GM19468 (cell line): Measurements from ENCODE around the gene PREX1.

Experiments
- ATAC-seq: cut with Tn5 transposase; IDR thresholded peaks from one replicate; pipeline ENCODE4 v1.9.1; 2021; ENCODE audit warnings: mild to moderate bottlenecking, moderate library complexity, moderate number of reproducible peaks; ENCODE audit not compliant: unreplicated experiment; ENCODE audit errors: extremely low read depth

PREX1 gene

GRCh38 chr20:48632825-48633619 is 194.8 kb downstream of the PREX1 start:
- no peak for ATAC-seq

- no peak for ATAC-seq
These were observed 195.6 kb downstream of the PREX1 start for GRCh38 chr20:48632017-48632824.

GRCh38 chr20:48631114-48632016 is 196.4 kb downstream of the PREX1 start:
- ATAC-seq, result no peak

GRCh38 chr20:48630342-48631075 is 197.3 kb downstream of the PREX1 start:
- no peak for ATAC-seq

DNA sequence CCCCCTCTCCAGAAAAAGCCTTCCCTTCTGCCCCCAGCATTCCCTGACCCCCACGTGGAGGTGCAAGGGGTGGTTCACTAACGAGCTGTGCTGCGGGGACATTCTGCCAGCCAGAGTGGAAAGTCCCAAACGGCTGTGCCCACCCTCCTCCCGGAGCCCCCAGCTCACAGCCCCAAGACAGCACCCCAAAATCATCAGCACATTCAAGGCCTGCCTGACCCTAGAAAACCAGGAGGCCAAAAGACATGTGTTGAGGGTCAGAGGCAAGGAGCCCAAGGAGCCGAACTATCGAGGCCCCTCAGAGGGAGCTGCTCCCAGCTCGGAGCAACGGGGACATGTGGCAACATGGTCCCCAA is 197.9 kb downstream of the PREX1 start:
- no peak for ATAC-seq

DNA sequence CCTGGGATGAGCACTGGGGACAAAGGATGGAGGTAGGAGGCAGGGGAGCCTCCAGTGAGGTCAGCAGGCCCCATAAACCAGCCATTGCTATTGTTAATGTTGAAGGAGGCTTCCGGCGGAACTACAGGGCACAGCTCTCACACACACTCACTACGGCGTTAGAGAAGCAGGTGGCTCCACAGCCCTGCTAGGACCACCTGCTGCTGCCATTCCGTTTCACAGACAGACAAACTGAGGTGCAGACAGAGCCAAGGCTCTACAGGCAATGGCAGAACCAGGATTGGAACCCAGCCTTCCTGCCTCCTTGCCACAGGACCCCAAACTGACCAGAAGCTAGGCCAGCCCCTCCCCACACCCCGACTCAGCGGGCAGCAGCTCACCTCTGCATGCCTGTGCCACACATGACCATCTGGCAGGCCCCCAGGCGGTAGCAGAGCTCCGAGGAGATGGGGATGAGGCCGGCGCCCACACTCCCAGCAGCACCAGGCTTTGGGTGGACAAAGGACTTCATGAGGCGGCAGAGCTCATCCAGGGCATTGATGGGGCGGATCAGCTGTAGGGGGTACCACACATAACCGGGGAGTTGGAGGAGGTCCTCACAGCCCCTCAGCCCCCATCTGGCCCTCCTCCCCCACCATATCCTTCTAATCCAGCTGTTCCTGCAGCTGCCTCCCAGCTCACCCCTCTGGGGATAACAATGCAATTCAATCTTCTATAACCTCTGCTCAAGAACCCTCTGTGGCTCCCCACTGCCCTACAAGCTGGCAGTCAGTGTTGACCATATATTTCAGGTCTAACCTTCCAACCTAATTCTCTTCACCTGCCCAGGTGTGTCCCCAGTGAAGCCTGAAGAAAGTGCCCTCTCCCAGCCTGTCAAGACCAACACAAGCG is 198.5 kb downstream of the PREX1 start:
- no peak for ATAC-seq

DNA sequence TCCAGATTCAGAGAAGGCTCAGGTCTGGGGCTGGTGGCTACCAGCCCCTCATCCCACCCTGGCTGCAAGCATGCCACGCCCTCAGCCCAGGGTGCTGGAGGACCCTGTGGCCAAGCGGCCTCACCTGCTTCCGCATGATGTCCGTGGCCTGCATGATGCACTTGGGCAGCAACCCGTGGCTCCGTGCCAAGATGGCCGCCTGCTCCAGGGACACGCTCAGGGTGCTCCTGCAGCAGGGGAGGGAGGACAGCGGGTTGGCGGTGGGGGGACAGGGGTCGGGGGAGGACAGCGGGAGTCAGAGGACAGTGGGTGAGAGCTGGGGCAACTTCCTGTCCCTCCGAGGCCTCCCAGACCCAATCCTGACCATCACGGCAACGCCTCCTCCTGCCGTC is 200.1 kb downstream of the PREX1 start:
- no peak for ATAC-seq

DNA sequence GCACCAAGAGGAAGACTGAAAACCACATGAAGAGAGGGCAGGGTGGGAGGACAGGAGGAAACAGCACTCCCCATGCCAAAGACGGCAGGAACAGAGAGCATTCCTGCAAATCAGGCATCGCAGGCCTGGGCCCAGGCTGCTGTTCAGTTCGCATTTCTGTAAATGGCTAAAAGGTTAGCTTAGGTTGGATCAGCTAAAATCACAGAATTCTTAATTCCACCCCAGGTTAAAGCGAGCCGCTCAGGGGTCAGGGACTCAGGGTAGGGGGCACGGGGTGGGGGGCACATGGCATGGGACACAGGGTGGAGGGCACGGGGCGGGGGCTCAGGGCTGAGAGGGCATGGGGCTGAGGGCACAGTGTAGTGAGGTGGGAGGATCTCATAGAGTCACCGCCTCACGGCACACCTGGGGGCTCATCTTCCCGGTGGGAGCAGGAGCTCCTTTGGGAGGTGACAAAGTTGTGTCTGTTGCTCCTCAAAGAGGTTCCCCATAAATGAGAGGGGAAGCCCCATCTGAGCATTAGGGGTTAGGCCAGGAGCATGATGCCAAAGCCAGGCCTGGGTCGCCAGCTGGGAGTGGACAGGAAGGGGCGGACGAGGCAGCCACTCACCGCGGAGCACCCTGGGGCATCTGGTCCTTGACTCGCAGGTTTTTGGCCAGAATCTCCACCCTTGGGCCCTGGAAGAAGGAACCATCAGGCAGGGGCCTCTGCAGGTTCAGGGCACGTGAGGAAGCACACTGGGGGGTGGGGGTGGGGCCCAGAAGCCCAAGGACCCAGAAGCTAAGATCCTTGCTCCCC is 200.7 kb downstream of the PREX1 start:
- ATAC-seq, result no peak

- ATAC-seq, result no peak
These were observed 201.4 kb downstream of the PREX1 start for GRCh38 chr20:48626226-48626937.

- ATAC-seq, result no peak
These were observed 202.5 kb downstream of the PREX1 start for GRCh38 chr20:48625136-48625900.

- no peak for ATAC-seq
These were observed 203.3 kb downstream of the PREX1 start for GRCh38 chr20:48624315-48625020.

DNA sequence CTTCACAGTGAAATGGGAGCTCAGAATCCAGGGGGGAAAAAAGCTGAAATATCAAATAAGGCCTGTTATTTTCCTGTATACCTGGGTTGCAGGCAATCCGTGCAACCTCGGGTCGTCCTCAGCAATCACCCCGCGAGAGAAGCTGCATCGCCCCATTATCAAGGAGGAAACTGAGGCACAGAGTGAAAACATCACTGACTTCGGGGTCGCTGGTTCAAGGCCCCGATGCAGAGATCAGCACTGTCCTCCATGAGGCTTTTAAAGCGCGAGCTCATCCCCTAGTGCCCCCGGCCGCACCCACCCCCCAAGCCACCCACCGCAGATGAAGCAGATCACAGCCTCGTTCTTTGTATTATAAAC is 203.9 kb downstream of the PREX1 start:
- no peak for ATAC-seq

DNA sequence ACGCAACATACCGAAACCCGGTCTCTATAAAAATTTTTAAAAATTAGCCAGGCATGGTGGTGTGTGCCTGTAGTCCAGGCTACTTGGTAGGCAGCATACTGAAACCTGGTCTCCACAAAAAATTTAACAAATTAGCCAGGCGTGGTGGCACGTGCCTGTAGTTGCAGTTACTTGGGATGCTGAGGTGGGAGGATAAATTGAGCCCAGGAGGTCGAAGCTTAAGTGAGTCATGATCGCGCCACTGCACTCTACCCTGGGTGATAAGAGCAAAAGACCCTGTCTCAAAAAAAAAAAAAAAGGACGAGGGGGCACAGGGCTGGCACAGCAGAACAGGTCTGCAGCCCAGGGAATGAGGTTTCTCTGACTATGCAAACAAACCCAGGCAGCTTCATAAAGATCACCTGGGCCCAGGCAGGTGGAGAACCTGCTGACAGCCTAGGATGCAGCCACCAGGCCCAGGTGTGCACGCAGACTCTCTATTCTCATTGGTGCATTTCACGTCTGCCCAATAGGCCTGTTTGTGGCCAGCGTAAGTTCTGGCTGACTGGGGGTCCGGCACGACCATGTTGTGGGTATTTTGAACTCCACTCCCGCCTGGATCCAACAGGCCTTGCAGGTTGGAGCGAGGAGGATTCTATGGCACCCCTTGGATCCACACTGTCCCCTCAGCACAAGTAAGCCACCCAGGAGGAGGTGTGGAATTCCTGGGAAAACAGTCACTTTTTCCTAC is 204.5 kb downstream of the PREX1 start:
- no peak for ATAC-seq

- ATAC-seq, result no peak
These were observed 205.4 kb downstream of the PREX1 start for GRCh38 chr20:48622421-48622820.

DNA sequence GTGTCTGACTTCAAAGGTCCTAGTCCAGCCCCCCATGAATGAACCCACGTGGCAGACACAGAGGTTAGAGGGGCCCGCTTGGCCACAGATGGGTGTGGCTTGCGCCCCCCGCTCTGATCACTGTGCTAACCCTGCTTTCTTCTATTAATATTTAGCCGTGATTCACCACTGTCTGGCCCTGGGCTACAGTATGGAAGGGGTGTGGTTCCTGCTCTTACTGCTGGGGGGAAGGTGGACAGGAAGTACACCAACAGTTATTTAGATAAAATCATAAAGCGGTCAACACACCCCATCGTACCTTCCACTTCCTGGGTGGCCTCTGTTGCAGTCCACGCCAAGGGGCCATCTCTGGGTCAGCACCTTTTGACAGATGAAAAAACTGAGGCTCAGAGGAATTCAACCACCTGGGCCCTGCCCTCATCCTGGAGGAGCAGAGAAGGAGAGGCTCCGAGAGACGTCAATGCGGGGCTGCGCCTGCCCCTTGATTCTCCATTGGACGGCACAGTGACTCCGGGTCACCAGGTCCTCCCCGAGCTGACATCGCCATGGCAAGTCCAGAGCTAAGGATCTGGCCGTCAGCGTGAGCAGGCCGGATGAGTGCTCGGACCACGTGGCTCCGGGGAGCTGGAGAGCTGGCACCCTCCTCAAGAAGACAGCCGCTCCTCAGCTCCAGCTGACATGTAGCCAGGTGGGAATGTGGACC is 206.3 kb downstream of the PREX1 start:
- no peak for ATAC-seq
